ENCODE measurements around the gene MS4A7. TPM values are rescaled to one million over a fixed set of nuclear protein-coding genes. Genes with fewer than 3 reads are reported as not detected.

The MS4A7 gene
- total RNA-seq, 1 experiment from 2014 or later: 0.31 TPM

- DNase-seq (ENCODE audit: low spot score) (no peak), ATAC-seq (no peak)
- Mint-ChIP-seq H3K36me3 (peaks cover 13% of the 10 kb centered on the region), H3K9me3 (peaks cover 28% of the 10 kb centered on the region), H3K27me3 (ENCODE audit: low read depth) (no peaks in the 10 kb centered on the region), H3K27ac (no peak overlapping the region), H3K4me3 (no peak overlapping the region), H3K4me1 (peaks cover 20% of the 10 kb centered on the region)
- POLR2A ChIA-PET: no interaction called here
- TF ChIP-seq FOXP4 (CRISPR knock-in tag; IDR thresholded peaks at IDR 0.05): no peak
- no peak for TF ChIP-seq ELF4 (CRISPR knock-in tag; IDR thresholded peaks at IDR 0.05; ENCODE audit: low read depth)
- TF ChIP-seq SOX15 (CRISPR knock-in tag; IDR thresholded peaks at IDR 0.05): no peak
- no peak for TF ChIP-seq GABPB1 (CRISPR knock-in tag; IDR thresholded peaks at IDR 0.05)
- CTCF ChIA-PET: interaction anchor here (0.9 to 2.2 kb wide), 4 partner anchors 12 to 301 kb away, joined by 3 to 17 read pairs (median 7); no protein-coding TSS in a partner anchor
Observed at GRCh38 chr11:60332846-60333245, 45.5 kb upstream of the MS4A7 start.

- TF ChIP-seq ZNF671 (CRISPR knock-in tag; IDR thresholded peaks at IDR 0.05) (no peak), CTCF (IDR thresholded peaks at IDR 0.05) (peak; percentile 86), ZNF416 (CRISPR knock-in tag; IDR thresholded peaks at IDR 0.05) (0 out of 2 replicates have a peak, but pooled peaks have one; percentile 50)
- ChIA-PET POLR2A (no interaction called here), CTCF (interaction anchor here (0.6 to 2.2 kb wide), 14 partner anchors 8 to 300 kb away, joined by 3 to 17 read pairs (median 3); no protein-coding TSS in a partner anchor)
- H3K4me1 Mint-ChIP-seq: peaks cover 24% of the 10 kb centered on the region
- peak; percentile 95 for ATAC-seq
- H3K4me3 Mint-ChIP-seq: no peak overlapping the region
- H3K9me3 Mint-ChIP-seq: peaks cover 24% of the 10 kb centered on the region
- peaks cover 10% of the 10 kb centered on the region for H3K36me3 Mint-ChIP-seq
- H3K27ac Mint-ChIP-seq: no peak overlapping the region
- peak; percentile 86 for DNase-seq (ENCODE audit: low spot score)
- no peaks in the 10 kb centered on the region for H3K27me3 Mint-ChIP-seq (ENCODE audit: low read depth)
Observed at GRCh38 chr11:60334005-60334620, 44.2 kb upstream of the MS4A7 start.

- POLR2A ChIA-PET: no interaction called here
- Mint-ChIP-seq H3K27ac (no peak overlapping the region), H3K4me3 (no peak overlapping the region), H3K36me3 (no peaks in the 10 kb centered on the region), H3K27me3 (ENCODE audit: low read depth) (no peaks in the 10 kb centered on the region), H3K9me3 (peaks cover 7% of the 10 kb centered on the region; the same call in 1 of the 2 replicates), H3K4me1 (peaks cover 27% of the 10 kb centered on the region)
- CTCF ChIA-PET: interaction anchor here (1.4 kb wide), 3 partner anchors 9 to 71 kb away, joined by 3 to 7 read pairs (median 4); no protein-coding TSS in a partner anchor
- TF ChIP-seq ZNF121 (CRISPR knock-in tag; IDR thresholded peaks at IDR 0.05): no peak
- TF ChIP-seq RORB (CRISPR knock-in tag; IDR thresholded peaks at IDR 0.05): no peak
- no peak for TF ChIP-seq TCF7 (CRISPR knock-in tag; IDR thresholded peaks at IDR 0.05; ENCODE audit: low read depth)
- no peak for TF ChIP-seq FOXP1 (CRISPR knock-in tag; IDR thresholded peaks at IDR 0.05; ENCODE audit: borderline replicate concordance)
- TF ChIP-seq ZMAT4 (CRISPR knock-in tag; IDR thresholded peaks at IDR 0.05): no peak
- no peak for TF ChIP-seq ESRRA (CRISPR knock-in tag; IDR thresholded peaks at IDR 0.05; ENCODE audit: borderline replicate concordance)
- DNase-seq (ENCODE audit: low spot score): no peak
- no peak for ATAC-seq
Observed at GRCh38 chr11:60336767-60337391, 41.5 kb upstream of the MS4A7 start.

- DNase-seq (ENCODE audit: low spot score) (no peak), ATAC-seq (no peak)
- Mint-ChIP-seq H3K9me3 (peaks cover 5% of the 10 kb centered on the region; the same call in 1 of the 2 replicates), H3K4me1 (peaks cover 30% of the 10 kb centered on the region), H3K36me3 (no peaks in the 10 kb centered on the region), H3K27ac (no peak overlapping the region), H3K27me3 (ENCODE audit: low read depth) (no peaks in the 10 kb centered on the region), H3K4me3 (no peak overlapping the region)
- TF ChIP-seq NFATC4 (CRISPR knock-in tag; IDR thresholded peaks at IDR 0.05): no peak
- no peak for TF ChIP-seq ZNF317 (CRISPR knock-in tag; IDR thresholded peaks at IDR 0.05; ENCODE audit: borderline replicate concordance, low read depth)
- no peak for TF ChIP-seq ZNF396 (CRISPR knock-in tag; IDR thresholded peaks at IDR 0.05; ENCODE audit: borderline replicate concordance)
- TF ChIP-seq ELF4 (CRISPR knock-in tag; IDR thresholded peaks at IDR 0.05; ENCODE audit: low read depth): no peak
- no peak for TF ChIP-seq CREB1 (CRISPR knock-in tag; IDR thresholded peaks at IDR 0.05)
- POLR2A ChIA-PET: no interaction called here
- CTCF ChIA-PET: no interaction called here
Observed at GRCh38 chr11:60338053-60338452, 40.3 kb upstream of the MS4A7 start.
